HG03064 (cell line): ENCODE results near the gene CYP4F11.
"Not testable (repeated sequence)": the region's sequence is repeated elsewhere in the genome, so short reads cannot be mapped to it uniquely, and the experiment has no call there.

Source experiments
- ATAC-seq: cut with Tn5 transposase; IDR thresholded peaks from one replicate; pipeline ENCODE4 v1.9.1; 2021; ENCODE audit warnings: low read depth; ENCODE audit not compliant: unreplicated experiment

CYP4F11 gene, protein sequence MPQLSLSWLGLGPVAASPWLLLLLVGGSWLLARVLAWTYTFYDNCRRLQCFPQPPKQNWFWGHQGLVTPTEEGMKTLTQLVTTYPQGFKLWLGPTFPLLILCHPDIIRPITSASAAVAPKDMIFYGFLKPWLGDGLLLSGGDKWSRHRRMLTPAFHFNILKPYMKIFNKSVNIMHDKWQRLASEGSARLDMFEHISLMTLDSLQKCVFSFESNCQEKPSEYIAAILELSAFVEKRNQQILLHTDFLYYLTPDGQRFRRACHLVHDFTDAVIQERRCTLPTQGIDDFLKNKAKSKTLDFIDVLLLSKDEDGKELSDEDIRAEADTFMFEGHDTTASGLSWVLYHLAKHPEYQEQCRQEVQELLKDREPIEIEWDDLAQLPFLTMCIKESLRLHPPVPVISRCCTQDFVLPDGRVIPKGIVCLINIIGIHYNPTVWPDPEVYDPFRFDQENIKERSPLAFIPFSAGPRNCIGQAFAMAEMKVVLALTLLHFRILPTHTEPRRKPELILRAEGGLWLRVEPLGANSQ

DNA sequence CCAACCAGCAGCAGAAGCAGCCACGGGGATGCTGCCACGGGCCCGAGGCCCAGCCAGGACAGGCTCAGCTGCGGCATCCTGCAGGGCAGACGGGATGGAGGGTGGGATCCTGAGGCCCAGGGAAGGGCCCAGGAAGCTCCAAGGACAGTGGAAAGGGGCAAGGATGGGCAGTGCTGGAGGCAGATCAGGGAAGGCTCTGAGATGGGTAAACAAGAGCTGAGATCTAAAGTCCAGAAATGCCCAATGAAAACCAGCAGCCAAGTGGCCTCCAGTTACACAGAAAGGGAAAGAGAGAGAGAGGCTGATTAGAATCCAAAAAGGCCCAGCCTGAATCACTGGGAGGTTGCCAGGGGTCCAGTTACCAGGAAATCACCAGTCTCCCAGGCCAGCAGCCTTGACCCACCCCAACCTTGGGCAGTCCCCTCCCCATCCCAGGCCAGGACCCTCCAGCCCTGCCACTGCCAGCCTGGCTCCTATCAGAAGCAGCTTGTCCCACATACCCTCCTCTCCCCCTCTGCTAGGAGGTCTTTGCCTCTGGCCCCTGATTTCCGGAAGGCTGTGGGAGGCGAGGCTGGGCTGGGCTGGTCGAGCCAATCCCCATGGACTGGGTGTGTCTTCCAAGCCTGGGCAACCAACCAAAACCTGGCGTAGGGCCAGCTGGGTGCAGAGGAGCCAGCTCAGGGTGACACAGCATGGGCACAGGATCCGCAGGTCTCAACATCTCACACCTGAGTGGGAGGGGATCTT is at the start of gene CYP4F11:
TSS of gene CYP4F11 (minus strand) at position 198 of the 747 bp plus-strand sequence. CDS start at position 77, 121 bp downstream.
- no peak for ATAC-seq

DNA sequence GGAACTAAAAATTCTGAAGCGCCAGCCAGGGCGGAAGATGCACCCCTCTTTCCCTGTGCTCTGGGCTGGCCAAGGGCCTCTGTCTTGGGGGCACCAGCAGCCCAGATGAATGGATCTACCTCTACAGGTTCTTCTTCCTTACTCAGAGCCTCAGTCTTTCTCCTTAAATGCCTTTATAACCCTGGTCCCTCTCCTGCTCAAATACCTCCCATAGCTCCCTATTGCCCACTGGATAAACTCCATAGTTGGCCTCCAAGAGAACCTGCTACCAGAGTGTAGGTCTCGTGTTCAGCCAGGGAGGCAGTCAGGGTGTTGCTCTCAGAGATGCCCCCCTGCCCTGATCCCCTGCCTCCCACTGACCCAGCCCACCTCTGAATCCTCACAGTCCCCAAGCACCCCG is 45.0 kb upstream of the CYP4F11 start:
- no peak for ATAC-seq

DNA sequence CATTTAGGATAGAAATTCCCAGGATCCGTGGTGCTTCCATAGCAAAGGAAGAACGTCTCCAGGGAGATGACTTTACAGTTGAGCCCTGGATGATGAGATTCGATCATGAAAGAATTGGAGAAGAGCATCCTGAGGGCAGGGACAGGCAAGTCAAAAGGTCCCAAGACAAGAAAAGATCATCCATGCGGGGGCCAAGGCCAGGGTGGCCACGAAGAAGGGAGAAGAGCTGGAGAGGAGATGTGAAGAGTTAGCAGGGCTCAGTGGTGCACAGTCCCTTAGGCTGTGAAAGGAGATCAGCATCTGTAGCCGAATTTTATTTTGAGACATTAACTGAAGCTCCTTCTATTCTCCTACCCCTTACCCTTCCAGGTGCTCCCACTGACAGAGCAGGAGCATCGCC is 43.4 kb upstream of the CYP4F11 start:
- no peak for ATAC-seq

DNA sequence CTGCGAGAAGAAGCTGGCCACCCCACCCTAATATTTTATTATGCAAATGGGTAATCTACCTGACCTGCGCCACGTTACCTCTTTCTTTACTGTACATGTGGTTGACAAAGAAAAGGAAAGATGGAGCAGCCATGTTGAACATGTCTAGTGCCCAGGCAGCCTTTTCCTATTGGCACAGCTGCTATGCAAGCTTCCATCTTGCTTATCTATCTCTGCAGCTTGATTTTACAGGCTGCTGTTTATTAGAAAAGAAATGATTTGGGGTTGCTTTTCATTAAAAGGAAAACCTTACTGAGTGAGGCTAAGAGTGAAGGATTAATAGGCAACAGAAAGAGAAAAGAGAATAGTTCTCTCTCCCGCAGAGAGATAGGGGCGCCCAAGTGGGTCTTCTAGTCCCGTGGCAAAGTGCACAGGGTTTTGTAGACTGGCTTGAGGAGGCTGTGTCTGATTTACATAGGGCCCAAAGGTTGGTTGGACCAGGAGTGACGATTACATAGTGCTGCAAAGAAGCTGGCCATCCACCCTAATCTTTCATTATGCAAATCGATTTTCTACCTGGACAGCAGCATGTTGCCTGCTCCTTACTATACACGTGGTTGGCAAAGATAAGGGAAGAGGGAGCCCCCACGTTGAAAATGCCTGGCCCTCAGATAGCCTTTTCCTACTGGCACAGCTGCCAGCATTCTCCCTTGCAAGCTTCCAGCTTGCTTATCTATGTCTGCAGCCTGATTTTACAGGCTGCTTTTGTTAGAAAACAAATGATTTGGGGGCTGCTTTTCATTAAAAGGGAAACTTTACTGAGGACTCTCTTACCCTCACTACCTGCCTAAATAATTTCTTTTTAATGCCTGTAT is 42.7 kb upstream of the CYP4F11 start:
- no peak for ATAC-seq

DNA sequence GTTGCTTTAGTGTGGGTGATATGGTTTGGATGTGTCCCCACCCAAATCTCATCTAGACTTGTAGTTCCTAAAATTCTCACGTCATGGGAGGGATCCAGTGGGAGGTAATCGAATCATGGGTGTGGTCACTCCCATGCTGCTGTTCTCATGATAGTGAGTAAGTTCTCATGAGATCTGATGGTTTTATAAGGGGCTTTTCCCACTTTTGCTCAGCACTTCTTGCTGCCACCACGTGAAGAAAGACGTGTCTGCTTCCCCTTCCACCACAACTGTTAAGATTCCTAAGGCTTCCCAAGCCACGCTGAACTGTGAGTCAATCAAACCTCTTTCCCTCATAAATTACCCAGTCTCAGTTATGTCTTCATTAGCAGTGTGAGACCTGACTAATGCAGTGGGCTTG is 40.5 kb upstream of the CYP4F11 start:
- ATAC-seq: no peak

DNA sequence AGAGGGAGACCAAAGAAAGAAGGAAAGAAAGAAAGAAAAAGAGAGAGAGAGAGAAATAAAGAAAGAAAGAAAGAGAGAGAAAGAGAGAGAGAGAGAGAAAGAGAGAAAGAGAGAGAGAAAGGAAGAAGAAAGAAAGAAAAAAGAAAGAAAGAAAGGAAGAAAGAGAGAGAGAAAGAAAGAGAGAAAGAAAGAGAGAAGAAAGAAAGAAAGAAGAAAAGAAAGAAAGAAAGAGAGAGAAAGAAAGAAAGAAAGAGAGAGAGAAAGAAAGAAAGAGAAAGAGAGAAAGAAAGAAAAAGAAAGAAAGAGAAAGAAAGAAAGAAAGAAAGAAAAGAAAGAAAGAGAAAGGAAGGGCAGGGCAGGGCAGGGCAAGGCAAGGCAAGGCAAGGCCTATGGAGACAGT is 37.7 kb upstream of the CYP4F11 start:
- ATAC-seq: not testable (repeated sequence)

DNA sequence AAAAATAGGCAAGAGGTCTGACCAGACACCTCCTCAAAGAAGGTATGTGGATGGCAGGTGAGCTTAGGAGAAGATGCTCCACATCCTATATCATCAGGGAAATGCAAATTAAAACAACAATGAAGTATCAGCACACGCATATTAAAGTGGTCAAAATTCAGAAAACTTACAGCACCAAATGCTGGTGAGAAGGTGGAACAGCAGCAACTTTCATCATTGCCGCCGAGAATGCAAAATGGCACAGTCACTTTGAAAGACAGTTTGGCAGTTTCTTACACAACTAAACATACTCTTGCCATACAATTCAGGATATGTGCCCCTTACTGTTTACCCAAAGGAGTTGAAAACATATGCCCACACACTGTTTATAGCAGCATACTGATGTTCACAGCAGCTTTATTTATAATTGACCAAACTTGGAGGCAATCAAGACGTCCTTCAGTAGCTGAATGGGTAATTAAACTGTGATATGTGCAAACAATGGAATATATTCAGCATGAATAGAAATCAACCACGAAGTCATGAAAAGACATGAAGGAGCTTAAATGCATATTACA is 37.0 kb upstream of the CYP4F11 start:
- no peak for ATAC-seq

DNA sequence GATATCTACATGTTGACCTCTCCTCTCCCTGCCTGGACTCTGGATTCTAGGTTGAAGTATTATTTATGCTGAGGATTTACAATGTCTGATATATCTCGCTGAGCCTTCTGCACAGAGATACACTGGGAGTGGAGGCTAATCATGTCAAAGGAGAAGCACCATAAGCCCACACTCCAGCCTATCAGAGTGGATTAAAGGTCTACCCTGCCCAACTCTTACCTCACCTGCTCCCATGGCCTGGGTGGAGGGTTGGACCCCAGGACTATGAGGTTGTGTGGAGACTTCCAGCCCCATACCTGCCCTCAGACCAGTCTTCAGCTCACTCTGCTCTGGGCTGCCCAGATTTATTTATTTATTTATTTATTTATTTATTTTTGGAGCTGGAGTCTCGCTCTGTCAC is 29.9 kb upstream of the CYP4F11 start:
- no peak for ATAC-seq

DNA sequence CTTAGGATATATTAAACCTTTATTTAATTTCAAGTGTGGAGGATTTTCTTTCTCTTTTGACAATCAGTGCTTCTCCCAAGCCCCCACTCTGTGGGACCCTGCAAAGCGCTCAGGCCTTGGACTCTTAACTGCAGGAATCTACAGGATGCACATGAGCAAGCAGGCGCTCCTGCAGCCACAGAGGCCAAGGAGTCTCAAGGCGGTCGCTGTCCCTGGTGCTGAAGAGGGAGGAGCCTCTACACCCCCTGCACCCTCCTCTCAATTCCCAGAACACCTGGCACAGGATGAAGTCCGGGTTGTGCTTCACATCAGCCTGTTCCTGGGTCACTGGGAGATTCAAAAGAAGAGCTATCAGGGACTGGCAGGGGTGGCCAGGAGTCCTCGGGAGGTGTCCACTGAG is 28.0 kb upstream of the CYP4F11 start:
- ATAC-seq: no peak

DNA sequence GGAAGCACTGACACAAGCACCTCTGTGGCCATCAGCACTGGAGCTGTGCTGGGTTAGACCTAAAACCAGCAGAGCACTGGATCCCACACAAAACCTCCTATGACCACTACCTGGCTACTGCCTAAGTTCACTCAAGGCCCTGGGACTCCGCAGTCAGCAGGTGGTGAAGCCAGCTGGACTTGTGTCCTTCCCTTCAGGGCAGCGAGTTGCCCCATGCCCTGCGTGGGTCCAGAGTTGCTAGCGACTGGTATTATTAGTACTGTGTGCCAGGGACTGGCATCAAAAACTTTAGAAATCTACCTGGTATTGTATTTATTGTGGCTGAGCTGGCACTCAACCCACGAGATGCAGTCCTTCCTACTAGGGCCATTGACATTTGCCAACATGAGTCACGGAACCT is 20.5 kb upstream of the CYP4F11 start:
- ATAC-seq: no peak

DNA sequence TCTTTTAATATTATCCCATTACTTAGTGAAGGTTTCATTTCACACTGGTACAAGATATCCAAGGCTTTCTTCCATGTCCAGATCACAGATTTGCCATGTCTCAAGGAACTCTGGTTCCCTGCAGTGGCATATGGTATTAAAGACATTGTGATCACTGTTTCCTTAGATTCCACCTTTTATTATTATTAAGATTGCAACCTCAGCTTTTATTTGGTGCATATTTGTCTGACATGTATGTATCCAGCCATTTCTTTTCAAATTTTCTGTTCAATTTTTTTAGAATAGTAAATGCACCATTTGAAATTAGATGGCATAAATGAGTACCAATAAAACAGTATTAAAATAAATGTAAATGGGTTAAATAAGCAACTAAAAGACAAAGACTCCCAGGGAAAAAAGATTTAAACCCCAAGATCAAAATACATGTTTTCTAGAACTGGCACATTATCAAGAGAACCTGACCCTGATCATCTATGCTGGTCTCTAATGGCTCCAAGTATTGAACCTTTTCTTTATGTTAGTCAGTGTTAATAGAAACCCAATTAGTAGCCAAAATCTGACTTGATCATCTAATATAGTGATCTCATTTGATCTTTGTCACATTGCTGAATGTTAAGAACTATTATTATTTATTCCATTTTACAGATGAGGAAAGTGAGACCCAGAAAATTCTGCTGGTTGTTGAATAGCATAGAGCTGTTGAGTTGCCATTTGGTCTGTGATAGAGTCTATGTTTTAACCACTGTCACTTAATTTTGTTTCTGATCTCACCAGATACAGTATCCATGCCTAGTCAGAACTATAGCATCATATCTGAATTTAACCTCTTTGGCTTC is 14.1 kb upstream of the CYP4F11 start, which contains the start of gene OR10H4:
TSS of gene OR10H4 (plus strand) at position 786 of the 836 bp plus-strand sequence. CDS start at position 786, 0 bp downstream.
- no peak for ATAC-seq

DNA sequence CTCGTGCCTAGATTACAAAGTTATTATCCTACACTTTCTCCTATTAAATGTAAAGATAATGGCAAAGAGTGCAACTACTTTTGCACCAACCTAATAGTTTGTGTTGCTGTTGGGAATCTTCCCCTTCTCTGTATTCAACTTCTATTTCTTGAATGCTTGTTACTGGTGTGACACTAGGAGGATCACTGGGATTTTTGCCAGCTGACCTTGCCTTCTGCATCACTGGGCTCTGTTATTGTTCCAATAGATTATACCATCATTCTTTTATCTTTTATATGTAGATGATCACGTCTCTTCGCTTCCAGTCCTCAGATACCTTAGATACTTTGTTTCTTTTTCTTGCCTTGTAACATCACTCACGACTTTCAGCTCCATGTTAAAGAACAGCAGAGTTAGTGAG is 11.0 kb upstream of the CYP4F11 start:
- no peak for ATAC-seq

DNA sequence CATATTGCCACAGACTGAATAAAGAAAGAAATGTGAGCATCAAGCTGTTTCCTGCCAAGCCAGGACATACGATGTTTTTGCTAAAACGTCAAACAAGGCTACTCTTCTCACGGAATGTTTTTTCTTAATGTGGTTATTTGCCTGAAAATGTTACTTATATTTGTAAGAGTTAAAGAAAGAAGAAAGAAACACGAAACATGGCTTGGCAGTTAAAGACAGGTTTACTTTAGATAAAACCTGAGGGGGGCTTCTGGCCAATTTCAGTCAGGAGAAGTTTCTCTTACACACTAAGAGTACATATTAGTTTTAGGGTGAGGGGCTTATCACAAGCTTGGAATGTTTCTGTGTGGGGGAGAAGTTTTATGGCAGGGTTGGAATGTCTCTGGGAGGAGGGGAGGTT is 10.1 kb upstream of the CYP4F11 start:
- ATAC-seq: no peak

DNA sequence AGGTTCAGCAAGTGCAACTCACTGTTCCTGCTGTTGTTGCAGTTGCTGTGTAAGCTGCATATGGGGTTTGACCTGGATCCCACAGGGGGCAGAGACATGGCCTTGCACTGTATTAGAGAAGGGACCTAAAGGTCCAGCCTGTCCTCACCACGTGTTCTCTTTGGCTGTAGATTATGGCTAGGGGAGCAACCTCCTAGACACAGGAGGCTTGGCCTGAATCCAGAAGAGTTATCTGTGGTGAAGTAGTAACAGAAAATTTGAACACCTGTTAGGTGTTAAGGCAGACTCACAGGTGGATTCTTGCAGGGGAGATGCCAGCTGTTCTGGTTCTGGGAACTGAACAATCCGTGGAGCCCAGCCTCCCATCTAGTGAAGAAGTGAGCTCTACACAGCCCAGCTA is 3.4 kb upstream of the CYP4F11 start:
- ATAC-seq: no peak

DNA sequence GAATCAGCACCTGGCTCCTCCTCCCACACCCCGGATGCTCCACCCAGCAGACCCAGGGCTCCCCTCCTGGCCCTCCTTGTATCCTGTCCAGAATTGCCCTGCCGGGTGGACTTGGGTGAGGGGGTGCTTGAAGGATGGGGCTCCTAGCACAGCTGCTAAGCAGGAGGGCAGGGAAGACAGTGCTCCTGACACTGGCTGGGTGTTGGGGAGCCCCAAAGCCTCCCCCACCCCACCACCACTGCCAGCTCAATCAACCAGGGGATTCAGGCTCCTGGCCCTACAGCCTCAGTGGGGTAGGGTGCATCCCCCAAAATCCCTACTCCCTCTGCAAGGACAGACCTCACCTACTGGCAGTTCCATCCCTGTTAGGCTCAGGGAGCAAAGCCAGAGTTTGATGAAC is 2.6 kb upstream of the CYP4F11 start:
- no peak for ATAC-seq

DNA sequence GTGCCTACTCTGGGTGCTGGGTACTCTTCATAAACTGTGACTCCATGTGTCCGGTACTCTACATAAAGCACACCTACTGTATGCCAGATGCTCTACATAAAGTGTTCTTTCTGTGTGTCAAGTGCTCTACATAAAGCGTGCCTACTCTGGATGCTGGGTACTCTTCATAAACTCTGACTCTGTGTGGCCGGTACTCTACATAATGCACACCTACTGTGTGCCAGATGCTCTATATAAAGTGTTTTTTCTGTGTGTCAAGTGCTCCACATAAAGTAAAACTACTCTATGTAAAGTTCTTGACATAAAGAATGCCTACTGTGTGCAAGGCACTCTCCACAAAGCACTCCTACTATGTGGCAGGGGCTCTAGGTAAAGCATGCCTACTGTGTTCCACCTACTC is 1.8 kb upstream of the CYP4F11 start:
- ATAC-seq: no peak

DNA sequence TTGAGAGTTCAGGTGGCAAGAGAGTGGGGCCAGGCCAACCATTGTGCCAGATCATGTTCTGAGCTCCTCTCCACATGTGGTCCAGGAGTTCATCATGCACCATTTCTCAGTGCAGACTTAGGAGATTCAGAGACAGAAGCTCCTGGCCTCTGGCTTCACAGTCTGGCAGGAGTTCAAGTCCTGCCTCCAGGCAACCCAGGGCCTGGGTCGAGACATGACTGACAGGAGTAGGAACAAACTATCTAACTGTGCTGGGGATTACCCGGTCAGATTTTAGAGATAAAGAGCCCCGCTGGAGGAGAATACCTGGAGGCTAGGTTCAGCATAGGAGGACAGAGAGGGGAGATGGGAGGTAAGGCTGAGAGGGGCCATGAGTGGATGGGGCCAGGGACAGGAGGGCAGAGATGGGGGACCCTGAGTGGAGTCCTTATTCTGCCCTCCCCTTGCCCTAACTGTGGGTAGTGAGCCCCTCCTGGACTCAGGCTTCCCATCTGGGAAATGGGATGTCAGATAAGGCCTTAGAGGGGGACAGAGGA is 906 bp upstream of the CYP4F11 start:
- no peak for ATAC-seq

DNA sequence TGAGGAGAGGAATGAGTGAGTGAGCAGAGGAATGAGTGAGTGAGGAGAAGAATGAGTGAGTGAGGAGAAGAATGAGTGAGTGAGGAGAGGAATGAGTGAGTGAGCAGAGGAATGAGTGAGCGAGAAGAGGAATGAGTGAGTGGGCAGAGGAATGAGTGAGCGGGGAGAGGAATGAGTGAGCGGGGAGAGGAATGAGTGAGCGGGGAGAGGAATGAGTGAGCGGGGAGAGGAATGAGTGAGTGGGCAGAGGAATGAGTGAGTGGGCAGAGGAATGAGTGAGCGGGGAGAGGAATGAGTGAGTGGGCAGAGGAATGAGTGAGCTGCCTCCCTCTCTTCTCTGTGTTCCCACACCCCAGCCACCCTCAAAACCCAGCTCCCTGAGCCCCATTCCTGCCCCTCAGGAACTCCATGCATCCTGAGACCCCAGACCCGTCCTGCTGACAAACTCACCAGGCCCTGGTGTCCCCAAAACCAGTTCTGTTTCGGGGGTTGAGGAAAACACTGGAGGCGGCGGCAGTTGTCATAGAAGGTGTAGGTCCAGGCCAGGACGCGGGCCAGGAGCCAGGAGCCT is 483 bp downstream of the CYP4F11 start:
- not testable (repeated sequence) for ATAC-seq

DNA sequence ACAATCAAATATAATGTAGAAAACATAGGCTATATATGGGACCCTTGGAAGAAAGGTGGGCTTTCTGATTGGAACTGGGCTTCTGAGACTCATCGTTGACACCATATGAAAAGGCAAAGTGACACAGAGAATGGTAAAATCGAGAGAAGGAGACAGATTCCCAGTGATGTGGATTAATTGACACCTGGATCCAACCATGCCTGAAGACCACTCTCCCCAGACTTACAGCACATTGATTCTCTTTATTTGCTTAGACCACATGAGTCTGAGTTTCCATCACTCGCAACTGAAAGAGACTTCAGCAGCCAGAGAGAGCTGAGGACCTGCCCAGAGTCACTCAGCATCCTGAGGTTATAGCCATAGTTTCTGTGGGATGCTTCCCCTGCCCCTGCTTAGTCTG is 6.0 kb downstream of the CYP4F11 start:
- ATAC-seq: no peak
